Daoy (cell line): ENCODE results near the gene DBX2. TPM values are rescaled to one million over a fixed set of nuclear protein-coding genes. Genes with fewer than 3 reads are reported as not detected.
"Not testable (repeated sequence)": the region's sequence is repeated elsewhere in the genome, so short reads cannot be mapped to it uniquely, and the experiment has no call there.

ENCODE experiments used
- DNase-seq: peaks from one replicate; pipeline ENCODE4 v3.0.0-alpha.2; 2015; ENCODE audit warnings: low read depth
- total RNA-seq: library from RNA; depleted of rRNA; stranded (reverse); fragments of >200 nt; shearing (Covaris generic); gene quantifications from 2 replicates; pipeline ENCODE4 v1.2.3, GENCODE V29; 2014; rRNA removed

The DBX2 gene
- not detected in 2 replicates for total RNA-seq

- DNase-seq: peak; percentile 18
These were observed at the start of gene DBX2 for GRCh38 chr12:45050751-45051571. Gene DBX2, minus strand, starts transcription at chr12:45051099. Its CDS starts 172 bp downstream, at chr12:45050927.

GRCh38 chr12:45098766-45099165, 47.9 kb upstream of the DBX2 start:
- no peak for DNase-seq

- not testable (repeated sequence) for DNase-seq
These were observed 44.5 kb upstream of the DBX2 start for GRCh38 chr12:45095417-45095816.

GRCh38 chr12:45093051-45093450, 42.2 kb upstream of the DBX2 start:
- DNase-seq: no peak

GRCh38 chr12:45089411-45090075, 38.6 kb upstream of the DBX2 start:
- no peak for DNase-seq

GRCh38 chr12:45088608-45089007, 37.7 kb upstream of the DBX2 start:
- DNase-seq: no peak

- not testable (repeated sequence) for DNase-seq
These were observed 33.3 kb upstream of the DBX2 start for GRCh38 chr12:45084248-45084647.

- no peak for DNase-seq
These were observed 26.4 kb upstream of the DBX2 start for GRCh38 chr12:45077251-45077650.

GRCh38 chr12:45076417-45077026, 25.6 kb upstream of the DBX2 start:
- DNase-seq: no peak

GRCh38 chr12:45075587-45076282, 24.8 kb upstream of the DBX2 start:
- DNase-seq: no peak

- no peak for DNase-seq
These were observed 14.3 kb upstream of the DBX2 start for GRCh38 chr12:45065125-45065626.

GRCh38 chr12:45060976-45061375, 10.1 kb upstream of the DBX2 start:
- DNase-seq: no peak

GRCh38 chr12:45051572-45052125, 750 bp upstream of the DBX2 start:
- no peak for DNase-seq

GRCh38 chr12:45049912-45050750, 768 bp downstream of the DBX2 start:
- peak; percentile 5 for DNase-seq

- DNase-seq: no peak
These were observed 8.3 kb downstream of the DBX2 start for GRCh38 chr12:45042599-45042998.

GRCh38 chr12:45040977-45041376, 9.9 kb downstream of the DBX2 start:
- no peak for DNase-seq

GRCh38 chr12:45039757-45040156, 11.1 kb downstream of the DBX2 start:
- no peak for DNase-seq

- DNase-seq: peak; percentile 13
These were observed 16.0 kb downstream of the DBX2 start for GRCh38 chr12:45034861-45035265.

GRCh38 chr12:45017916-45018315, 33.0 kb downstream of the DBX2 start:
- no peak for DNase-seq

GRCh38 chr12:45014396-45014795, 36.5 kb downstream of the DBX2 start:
- no peak for DNase-seq

GRCh38 chr12:45012749-45013148, 38.1 kb downstream of the DBX2 start:
- no peak for DNase-seq
